HepG2 (cell line): ENCODE results near the gene GSDMA. TPM values are rescaled to one million over a fixed set of nuclear protein-coding genes. Genes with fewer than 3 reads are reported as not detected.
A peak's percentile ranks its signal among the peaks of the same experiment; 100 is the strongest.

Experiments used
- AGO1 ChIP-seq: fragments of 200-400 bp; formaldehyde crosslinking; IDR thresholded peaks from 2 replicates; pipeline ENCODE4 v1.6.1; 2017; ENCODE audit warnings: mild to moderate bottlenecking, low read depth, low read length, moderate library complexity; ENCODE audit not compliant: poor library complexity, severe bottlenecking
- BRD4 ChIP-seq: sonication (generic); formaldehyde crosslinking; IDR thresholded peaks from 2 replicates; pipeline ENCODE4 v1.4.0; 2020; ENCODE audit warnings: missing genetic modification reagents
- CTCF ChIP-seq: sonication (generic); formaldehyde crosslinking; IDR thresholded peaks from 2 replicates; pipeline ENCODE4 v1.5.0; 2020; ENCODE audit warnings: mild to moderate bottlenecking, missing genetic modification reagents, moderate library complexity
- JUND ChIP-seq: sonication (generic); formaldehyde crosslinking; IDR thresholded peaks from 2 replicates; pipeline ENCODE4 v1.8.0; 2022; ENCODE audit warnings: mild to moderate bottlenecking, missing genetic modification reagents
- KDM4B ChIP-seq: sonication (generic); formaldehyde crosslinking; IDR thresholded peaks from 2 replicates; pipeline ENCODE4 v1.4.0; 2020; ENCODE audit warnings: missing genetic modification reagents
- MATR3 ChIP-seq: sonication (generic); formaldehyde crosslinking; IDR thresholded peaks from 2 replicates; pipeline ENCODE4 v1.4.0; 2020; ENCODE audit warnings: missing genetic modification reagents
- NFE2L1 ChIP-seq: sonication (generic); formaldehyde crosslinking; IDR thresholded peaks from 2 replicates; pipeline ENCODE4 v1.4.0; 2020; ENCODE audit warnings: missing genetic modification reagents, mild to moderate bottlenecking, borderline replicate concordance
- PITX1 ChIP-seq: sonication (generic); formaldehyde crosslinking; IDR thresholded peaks from 2 replicates; pipeline ENCODE4 v1.5.1; 2020; ENCODE audit warnings: mild to moderate bottlenecking, missing genetic modification reagents
- RNF2 ChIP-seq: fragments of 450-650 bp; conservative IDR thresholded peaks from 2 replicates; pipeline ENCODE4 v1.6.1; 2016; ENCODE audit warnings: low read depth
- YY1 ChIP-seq: IDR thresholded peaks from 2 replicates; pipeline ENCODE4 v1.6.1; 2011; ENCODE audit warnings: low read length, low read depth, moderate library complexity, mild to moderate bottlenecking; ENCODE audit not compliant: insufficient read depth, insufficient replicate concordance
- ZGPAT ChIP-seq: IDR thresholded peaks from 2 replicates; pipeline ENCODE4 v1.6.1; 2016; ENCODE audit warnings: mild to moderate bottlenecking
- ZNF33B ChIP-seq: sonication (generic); formaldehyde crosslinking; IDR thresholded peaks from 2 replicates; pipeline ENCODE4 v1.5.1; 2020; ENCODE audit warnings: mild to moderate bottlenecking, missing genetic modification reagents
- ZNF552 ChIP-seq: sonication (generic); formaldehyde crosslinking; IDR thresholded peaks from 2 replicates; pipeline ENCODE4 v1.9.0; 2022; ENCODE audit warnings: missing genetic modification reagents, mild to moderate bottlenecking, borderline replicate concordance
- ZNF558 ChIP-seq: sonication (generic); formaldehyde crosslinking; IDR thresholded peaks from 2 replicates; pipeline ENCODE4 v1.9.0; 2022; ENCODE audit warnings: mild to moderate bottlenecking, missing genetic modification reagents, borderline replicate concordance
- ZNF574 ChIP-seq: sonication (generic); formaldehyde crosslinking; IDR thresholded peaks from 2 replicates; pipeline ENCODE4 v1.4.0; 2020; ENCODE audit warnings: missing genetic modification reagents
- polyA plus RNA-seq, 8 experiments: library from polyadenylated mRNA; depleted of rRNA in 3 of 8; stranded (reverse) in 7 of 8; unstranded in 1 of 8; fragments of >200 nt; fragmentation: Illumina TruSeq in 4 of 8; extraction: Trizol in 4 of 8; gene quantifications; 2 replicates each; pipeline versions ENCODE4 v1.2.1 to v1.2.3, GENCODE V29; 2011 to 2016; ENCODE audit warnings: low read depth in 4 of 8, missing spikeins in 1 of 8, mixed read lengths in 1 of 8; ENCODE audit not compliant: insufficient read depth in 1 of 8
- total RNA-seq, 5 experiments: library from RNA; depleted of rRNA; stranded (reverse); fragments of >200 nt; fragmentation: Illumina TruSeq; extraction: Trizol; gene quantifications; 2 replicates each; pipeline ENCODE4 v1.2.3, GENCODE V29; 2016; ENCODE audit warnings: low read depth in 1 of 5
- TF ChIP-seq, protein P1 (sequence below): sonication (generic); formaldehyde crosslinking; conservative IDR thresholded peaks from 2 replicates; pipeline ENCODE4 v1.5.0; 2020; ENCODE audit warnings: missing genetic modification reagents
- TF ChIP-seq, protein P2 (sequence below): sonication (generic); formaldehyde crosslinking; IDR thresholded peaks from 2 replicates; pipeline ENCODE4 v1.9.0; 2021; ENCODE audit warnings: missing genetic modification reagents, mild to moderate bottlenecking, borderline replicate concordance
- TF ChIP-seq, protein P3 (sequence below): IDR thresholded peaks from 2 replicates; pipeline ENCODE4 v1.6.1; 2016; ENCODE audit warnings: low read depth

The GSDMA gene
- total and polyA plus RNA-seq, 2 of the 13 experiments (the other 11 are each of a cell fraction or from before 2014, with no cell fraction given): not detected

DNA sequence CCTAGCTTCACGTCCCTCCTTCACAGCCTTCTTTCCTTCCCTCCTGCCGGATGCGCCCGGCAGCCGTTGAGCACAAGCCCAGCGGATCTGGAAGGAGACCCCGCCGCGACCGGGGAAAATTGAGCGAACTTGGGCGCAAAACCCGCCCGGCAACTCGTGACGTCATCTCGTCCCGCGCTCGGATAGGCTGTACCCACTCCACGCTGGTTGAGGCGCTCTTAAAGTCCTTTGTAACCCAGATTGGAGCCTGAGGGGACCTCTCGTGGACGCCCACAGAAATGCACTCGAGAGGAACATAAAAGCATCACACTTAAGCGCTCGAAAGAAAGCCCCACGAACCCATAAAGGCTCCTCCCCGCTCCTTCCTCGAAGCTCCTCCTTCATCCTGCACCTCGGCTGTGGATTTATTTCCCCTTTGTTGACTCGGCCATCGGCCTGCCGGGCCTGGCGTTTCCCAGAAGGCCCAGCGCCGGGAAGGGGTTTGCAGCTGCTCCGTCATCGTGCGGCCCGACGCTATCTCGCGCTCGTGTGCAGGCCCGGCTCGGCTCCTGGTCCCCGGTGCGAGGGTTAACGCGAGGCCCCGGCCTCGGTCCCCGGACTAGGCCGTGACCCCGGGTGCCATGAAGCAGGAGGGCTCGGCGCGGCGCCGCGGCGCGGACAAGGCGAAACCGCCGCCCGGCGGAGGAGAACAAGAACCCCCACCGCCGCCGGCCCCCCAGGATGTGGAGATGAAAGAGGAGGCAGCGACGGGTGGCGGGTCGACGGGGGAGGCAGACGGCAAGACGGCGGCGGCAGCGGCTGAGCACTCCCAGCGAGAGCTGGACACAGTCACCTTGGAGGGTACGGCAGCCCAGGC, 17.8 kb downstream of the GSDMA start, which contains the start of gene PSMD3 (continued):
- TF ChIP-seq ZNF574 (CRISPR knock-in tag) (peak; percentile 95), JUND (peak; percentile 73), RNF2 (peak; percentile 96), NFE2L1 (CRISPR knock-in tag) (peak; percentile 100), YY1 (peak; percentile 92), PITX1 (CRISPR knock-in tag) (peak; percentile 90), BRD4 (CRISPR knock-in tag) (peak; percentile 81; the same call in 1 of the 2 replicates), ZGPAT (CRISPR knock-in tag) (peak; percentile 100), ZNF558 (CRISPR knock-in tag) (peak; percentile 77; the same call in 1 of the 2 replicates), AGO1 (peak; percentile 90), CTCF (CRISPR knock-in tag) (peak; percentile 96), KDM4B (CRISPR knock-in tag) (peak; percentile 88), MATR3 (CRISPR knock-in tag) (no peak), ZNF552 (CRISPR knock-in tag) (peak; percentile 86), ZNF33B (peak; percentile 97)
- TF ChIP-seq, protein P1, sequence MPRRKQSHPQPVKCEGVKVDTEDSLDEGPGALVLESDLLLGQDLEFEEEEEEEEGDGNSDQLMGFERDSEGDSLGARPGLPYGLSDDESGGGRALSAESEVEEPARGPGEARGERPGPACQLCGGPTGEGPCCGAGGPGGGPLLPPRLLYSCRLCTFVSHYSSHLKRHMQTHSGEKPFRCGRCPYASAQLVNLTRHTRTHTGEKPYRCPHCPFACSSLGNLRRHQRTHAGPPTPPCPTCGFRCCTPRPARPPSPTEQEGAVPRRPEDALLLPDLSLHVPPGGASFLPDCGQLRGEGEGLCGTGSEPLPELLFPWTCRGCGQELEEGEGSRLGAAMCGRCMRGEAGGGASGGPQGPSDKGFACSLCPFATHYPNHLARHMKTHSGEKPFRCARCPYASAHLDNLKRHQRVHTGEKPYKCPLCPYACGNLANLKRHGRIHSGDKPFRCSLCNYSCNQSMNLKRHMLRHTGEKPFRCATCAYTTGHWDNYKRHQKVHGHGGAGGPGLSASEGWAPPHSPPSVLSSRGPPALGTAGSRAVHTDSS: peak; percentile 97
- TF ChIP-seq, protein P2, sequence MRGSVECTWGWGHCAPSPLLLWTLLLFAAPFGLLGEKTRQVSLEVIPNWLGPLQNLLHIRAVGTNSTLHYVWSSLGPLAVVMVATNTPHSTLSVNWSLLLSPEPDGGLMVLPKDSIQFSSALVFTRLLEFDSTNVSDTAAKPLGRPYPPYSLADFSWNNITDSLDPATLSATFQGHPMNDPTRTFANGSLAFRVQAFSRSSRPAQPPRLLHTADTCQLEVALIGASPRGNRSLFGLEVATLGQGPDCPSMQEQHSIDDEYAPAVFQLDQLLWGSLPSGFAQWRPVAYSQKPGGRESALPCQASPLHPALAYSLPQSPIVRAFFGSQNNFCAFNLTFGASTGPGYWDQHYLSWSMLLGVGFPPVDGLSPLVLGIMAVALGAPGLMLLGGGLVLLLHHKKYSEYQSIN: no peak
- TF ChIP-seq, protein P3, sequence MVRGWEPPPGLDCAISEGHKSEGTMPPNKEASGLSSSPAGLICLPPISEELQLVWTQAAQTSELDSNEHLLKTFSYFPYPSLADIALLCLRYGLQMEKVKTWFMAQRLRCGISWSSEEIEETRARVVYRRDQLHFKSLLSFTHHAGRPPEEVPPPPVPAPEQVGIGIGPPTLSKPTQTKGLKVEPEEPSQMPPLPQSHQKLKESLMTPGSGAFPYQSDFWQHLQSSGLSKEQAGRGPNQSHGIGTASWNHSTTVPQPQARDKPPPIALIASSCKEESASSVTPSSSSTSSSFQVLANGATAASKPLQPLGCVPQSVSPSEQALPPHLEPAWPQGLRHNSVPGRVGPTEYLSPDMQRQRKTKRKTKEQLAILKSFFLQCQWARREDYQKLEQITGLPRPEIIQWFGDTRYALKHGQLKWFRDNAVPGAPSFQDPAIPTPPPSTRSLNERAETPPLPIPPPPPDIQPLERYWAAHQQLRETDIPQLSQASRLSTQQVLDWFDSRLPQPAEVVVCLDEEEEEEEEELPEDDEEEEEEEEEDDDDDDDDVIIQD: peak; percentile 39
